K562 (cell line): ENCODE results near the gene PRCP. TPM values are rescaled to one million over a fixed set of nuclear protein-coding genes. Genes with fewer than 3 reads are reported as not detected.

Source experiments
- ATAC-seq: fragments of 200-7000 bp; cut with Tn5 transposase; 3 replicates; pipeline ENCODE4 v1.9.1; 2020; ENCODE audit warnings: moderate library complexity
- BruUV-seq: library from RNA; stranded (reverse); fragments of 400-500 nt; replicated peaks from 2 replicates; lab custom pipeline; 2021; lab: Mats Ljungman, UMichigan
- CTCF ChIA-PET: fragments of 300-600 bp; formaldehyde crosslinking; extraction: SDS; loops from one replicate; lab custom pipeline; 2021; ENCODE audit warnings: low intra/inter-chr PET ratio; lab: Yijun Ruan, JAX
- POLR2A ChIA-PET: fragments of 300-600, 350-650 bp; sonication (Branson Sonifier 250); formaldehyde crosslinking; extraction: SDS; loops from one replicate; lab custom pipeline; 2021; ENCODE audit warnings: antibody characterized with exemption, inconsistent platforms; lab: Yijun Ruan, JAX
- DNase-seq, 4 experiments: peaks; one replicate each; pipeline versions ENCODE4 v3.0.0 to v3.0.0-alpha.2; 2011 to 2018; ENCODE audit warnings: low spot score in 3 of 4, mixed read lengths in 3 of 4; ENCODE audit errors: extremely low read depth in 1 of 4
- FAIRE-seq: peaks from 2 replicates; lab custom pipeline; 2011; peaks lifted over from hg19 to GRCh38; lab: Jason Lieb, UNC
- H2AFZ ChIP-seq: 2 replicates; pipeline ENCODE4 v1.6.0; 2011; ENCODE audit warnings: low read depth, low read length, control low read depth, inconsistent platforms
- H3K27ac ChIP-seq: fragments of 200-600 bp; 3 replicates; pipeline ENCODE4 v1.8.0; 2011; ENCODE audit warnings: low read depth, mild to moderate bottlenecking, control low read depth, inconsistent platforms, low read length, moderate library complexity, mixed read lengths; ENCODE audit errors: extremely low read depth
- H3K27me3 ChIP-seq, 2 experiments: fragments of 300-600 bp in 1 of 2; 2 replicates in 1 of 2; 3 replicates in 1 of 2; pipeline versions ENCODE4 v1.6.0 to v1.8.0; 2011; ENCODE audit warnings: inconsistent platforms in 2 of 2, low read length in 2 of 2, mild to moderate bottlenecking in 1 of 2, mixed read lengths in 1 of 2, moderate library complexity in 1 of 2; ENCODE audit not compliant: control insufficient read depth in 2 of 2, insufficient read depth in 2 of 2
- H3K36me3 ChIP-seq: fragments of 300-600 bp; 3 replicates; pipeline ENCODE4 v1.8.0; 2011; ENCODE audit warnings: mild to moderate bottlenecking, low read length, inconsistent platforms; ENCODE audit not compliant: control insufficient read depth, insufficient read depth
- H3K4me1 ChIP-seq, 2 experiments: fragments of 200-600 bp in 1 of 2; replicated peaks in 1 of 2; 2 replicates in 1 of 2; 3 replicates in 1 of 2; pipeline versions ENCODE4 v1.5.1 to v1.8.0; 2011; ENCODE audit warnings: inconsistent platforms in 2 of 2, low read length in 2 of 2, mild to moderate bottlenecking in 1 of 2, mixed read lengths in 1 of 2, moderate library complexity in 1 of 2; ENCODE audit not compliant: control insufficient read depth in 2 of 2, insufficient read depth in 2 of 2
- H3K4me2 ChIP-seq: 2 replicates; pipeline ENCODE4 v1.6.1; 2011; ENCODE audit warnings: low read length, control low read depth, inconsistent platforms, mixed read lengths; ENCODE audit not compliant: insufficient read depth
- H3K4me3 ChIP-seq: fragments of 200-600 bp; sonication (generic), shearing (Covaris generic); 2 replicates; pipeline ENCODE4 v1.5.1; 2016; ENCODE audit warnings: control low read depth, inconsistent platforms
- H3K79me2 ChIP-seq: fragments of 200-600 bp; 3 replicates; pipeline ENCODE4 v1.8.0; 2011; ENCODE audit warnings: low read length, inconsistent platforms; ENCODE audit not compliant: control insufficient read depth, insufficient read depth
- H3K9ac ChIP-seq, 2 experiments: 2 replicates each; pipeline versions ENCODE4 v1.6.0 to v1.6.1; 2011; ENCODE audit warnings: low read depth in 2 of 2, low read length in 2 of 2, control low read depth in 1 of 2, inconsistent platforms in 1 of 2, mild to moderate bottlenecking in 1 of 2, mixed read lengths in 1 of 2; ENCODE audit not compliant: insufficient read depth in 1 of 2
- H3K9me1 ChIP-seq: one replicate; pipeline ENCODE4 v1.6.0; 2011; ENCODE audit warnings: inconsistent platforms, mild to moderate bottlenecking, low read length, moderate library complexity; ENCODE audit not compliant: control insufficient read depth, insufficient read depth
- H3K9me3 ChIP-seq: replicated peaks from 2 replicates; pipeline ENCODE4 v1.5.1; 2011; ENCODE audit warnings: low read depth, low read length, inconsistent platforms; ENCODE audit not compliant: control insufficient read depth, insufficient read depth
- H4K20me1 ChIP-seq: replicated peaks from 2 replicates; pipeline ENCODE4 v1.6.1; 2011; ENCODE audit warnings: low read length, inconsistent platforms, mixed read lengths; ENCODE audit not compliant: control insufficient read depth, insufficient read depth
- ARID3A ChIP-seq: IDR thresholded peaks from 2 replicates; pipeline ENCODE4 v1.6.1; 2012; ENCODE audit warnings: low read depth, low read length, improper control_type of control experiment, borderline replicate concordance
- BDP1 ChIP-seq: IDR thresholded peaks from 3 replicates; pipeline ENCODE4 v1.6.1; 2011; ENCODE audit not compliant: insufficient read length, insufficient read depth
- CBFA2T2 ChIP-seq: fragments of 450-650 bp; conservative IDR thresholded peaks from 2 replicates; pipeline ENCODE4 v1.6.1; 2017; ENCODE audit warnings: mild to moderate bottlenecking
- CTBP1 ChIP-seq: fragments of 450-650 bp; IDR thresholded peaks from 2 replicates; pipeline ENCODE4 v1.6.1; 2016; ENCODE audit warnings: borderline replicate concordance
- FOSL1 ChIP-seq: fragments of 200-800 bp; sonication (Bioruptor generic); conservative IDR thresholded peaks from 2 replicates; pipeline ENCODE4 v1.6.1; 2016; ENCODE audit warnings: missing genetic modification characterization, missing compliant biosample characterization
- FOXA3 ChIP-seq, 2 experiments: fragments of 450-650 bp in 1 of 2; sonication (generic) in 1 of 2; formaldehyde crosslinking; IDR thresholded peaks in 1 of 2; conservative IDR thresholded peaks in 1 of 2; 2 replicates each; pipeline versions ENCODE4 v1.4.0 to v1.8.0; 2020 to 2022; ENCODE audit warnings: mild to moderate bottlenecking in 2 of 2, missing genetic modification reagents in 1 of 2
- FOXK2 ChIP-seq, 2 experiments: fragments of 450-650 bp; IDR thresholded peaks in 1 of 2; conservative IDR thresholded peaks in 1 of 2; 2 replicates each; pipeline ENCODE4 v1.6.1; 2016; ENCODE audit warnings: low read depth in 2 of 2, mild to moderate bottlenecking in 1 of 2
- FOXM1 ChIP-seq, 2 experiments: fragments of 450-650 bp in 1 of 2; sonication (generic) in 1 of 2; formaldehyde crosslinking in 1 of 2; IDR thresholded peaks; 2 replicates each; pipeline versions ENCODE4 v1.6.1 to v1.9.0; 2017 to 2022; ENCODE audit warnings: low read depth in 2 of 2, mild to moderate bottlenecking in 2 of 2, missing genetic modification reagents in 1 of 2, moderate library complexity in 1 of 2
- GATA2 ChIP-seq: sonication (generic); formaldehyde crosslinking; IDR thresholded peaks from 2 replicates; pipeline ENCODE4 v1.4.0; 2020; ENCODE audit warnings: mild to moderate bottlenecking, missing genetic modification reagents
- HMGN3 ChIP-seq: IDR thresholded peaks from 2 replicates; pipeline ENCODE4 v1.6.1; 2011; ENCODE audit warnings: borderline replicate concordance, low read depth, mild to moderate bottlenecking, mixed read lengths, low read length; ENCODE audit not compliant: insufficient read length; ENCODE audit errors: extremely low read depth
- MTA2 ChIP-seq: fragments of 450-650 bp; IDR thresholded peaks from 2 replicates; pipeline ENCODE4 v1.6.1; 2016; ENCODE audit warnings: low read depth
- MYC ChIP-seq, 2 experiments: fragments of 250-450 bp in 1 of 2; sonication (Bioruptor Pico) in 1 of 2; IDR thresholded peaks; 2 replicates each; pipeline versions ENCODE4 v1.5.1 to v1.6.1; 2012 to 2021; ENCODE audit warnings: low read depth in 2 of 2, borderline replicate concordance in 1 of 2, improper control_type of control experiment in 1 of 2, low read length in 1 of 2, mild to moderate bottlenecking in 1 of 2, moderate library complexity in 1 of 2
- NCOA1 ChIP-seq: fragments of 450-650 bp; IDR thresholded peaks from 2 replicates; pipeline ENCODE4 v1.6.1; 2016; ENCODE audit warnings: low read depth
- RCOR1 ChIP-seq, 2 experiments: IDR thresholded peaks; 2 replicates each; pipeline ENCODE4 v1.6.1; 2012; ENCODE audit warnings: low read depth in 2 of 2, low read length in 2 of 2, borderline replicate concordance in 1 of 2, improper control_type of control experiment in 1 of 2
- SMAD4 ChIP-seq: fragments of 250-450 bp; sonication (Bioruptor Pico); conservative IDR thresholded peaks from 2 replicates; pipeline ENCODE4 v1.8.0; 2021; ENCODE audit warnings: inconsistent platforms, mild to moderate bottlenecking, moderate library complexity
- TCF3 ChIP-seq: sonication (generic); formaldehyde crosslinking; IDR thresholded peaks from 2 replicates; pipeline ENCODE4 v1.4.0; 2020; ENCODE audit warnings: mild to moderate bottlenecking, missing genetic modification reagents
- TRIM24 ChIP-seq, 2 experiments: fragments of 450-650 bp; IDR thresholded peaks; 2 replicates each; pipeline ENCODE4 v1.6.1; 2016
- ZNF143 ChIP-seq: sonication (generic); formaldehyde crosslinking; IDR thresholded peaks from 2 replicates; pipeline ENCODE4 v1.9.0; 2022; ENCODE audit warnings: mild to moderate bottlenecking, missing genetic modification reagents
- ZNF384 ChIP-seq: IDR thresholded peaks from 2 replicates; pipeline ENCODE4 v1.6.1; 2012; ENCODE audit warnings: low read depth, low read length, improper control_type of control experiment
- WGBS: fragments of 100-300 bp; shearing (Covaris generic); methylation state at CpG from one replicate; pipeline ENCODE4 v1.1.6; 2016; ENCODE audit warnings: low coverage, mixed read lengths; ENCODE audit not compliant: insufficient coverage; ENCODE audit errors: missing lambda C conversion rate; 5-methylcytosine and 5-hydroxymethylcytosine counted together
- in situ Hi-C: fragments of 300-500 bp; cut with MboI; formaldehyde crosslinking; loops from 4 replicates; pipeline ENCODE4 v1.15.0; 2018; ENCODE audit warnings: inconsistent platforms, mixed read lengths
- intact Hi-C: fragments of 100-400 bp; cut with micrococcal nuclease; formaldehyde crosslinking; loops from 2 replicates; pipeline ENCODE4 v1.14.2; 2022
- polyA plus RNA-seq, 8 experiments: library from polyadenylated mRNA; depleted of rRNA in 4 of 8; stranded (reverse) in 5 of 8; unstranded in 3 of 8; fragments of >200 nt; fragmentation: Nextera tagmentation in 2 of 8; fragmentation: Illumina TruSeq in 1 of 8; extraction: Ambion mirVana in 2 of 8; extraction: Trizol in 1 of 8; gene quantifications; 2 replicates each; pipeline versions ENCODE4 v1.2.1 to v1.2.3, GENCODE V29; 2011 to 2014; ENCODE audit warnings: inconsistent platforms in 1 of 8, missing spikeins in 1 of 8
- total RNA-seq, 7 experiments: library from RNA; depleted of rRNA in 6 of 7; stranded (reverse); fragments of >200 nt in 6 of 7; fragmentation: Illumina TruSeq in 2 of 7; extraction: Trizol in 2 of 7; gene quantifications; 2 replicates each; pipeline versions ENCODE4 v1.2.1 to v1.2.3, GENCODE V29; 2011 to 2021; ENCODE audit warnings: low replicate concordance in 1 of 7

PRCP gene
- total and polyA plus RNA-seq, 9 of the 15 experiments (the other 6 are each of a cell fraction or from before 2014, with no cell fraction given): 9.5 to 43.1 (median 23.2) TPM

- ChIA-PET POLR2A (no interaction called here), CTCF (no interaction called here)
- H3K9me1 ChIP-seq: no peaks in the 10 kb centered on the region
- intact Hi-C loops (loop anchor here (5.0 kb wide), 1 partner anchor 71 kb away; no protein-coding TSS in a partner anchor), in situ Hi-C loops (no loop called here)
- no peaks in the 10 kb centered on the region for H3K36me3 ChIP-seq
- ATAC-seq: peak; percentile 56
- H4K20me1 ChIP-seq: no peaks in the 10 kb centered on the region
- peak overlapping the region; percentile 68; the same call in 1 of the 2 replicates for H2AFZ ChIP-seq
- peak overlapping the region; percentile 36 for H3K27ac ChIP-seq
- H3K4me3 ChIP-seq: no peak overlapping the region
- H3K9me3 ChIP-seq: no peaks in the 10 kb centered on the region
- DNase-seq: peak; percentile 26 to 77 (median 46)
- peak overlapping the region; percentile 62 for H3K4me2 ChIP-seq
- no TSS peak for BruUV-seq
- 0% methylated on average over 5 of the region's 5 CpGs for WGBS
- no peaks in the 10 kb centered on the region for H3K27me3 ChIP-seq
- peak; percentile 61 for FAIRE-seq
- H3K79me2 ChIP-seq: no peaks in the 10 kb centered on the region
- peaks cover 26 to 43% of the 10 kb centered on the region in 2 experiments for H3K4me1 ChIP-seq
- peak overlapping the region in 1 of 2 experiments; percentile 66; a peak in 1 of 4 replicates for H3K9ac ChIP-seq
- TF ChIP-seq FOXK2 (conservative IDR thresholded peaks at IDR 0.05 in 1 of 2, IDR thresholded peaks at IDR 0.05 in 1 of 2; ENCODE audit: low read depth in 2 of 2) (peak; percentile 27 to 74; a peak in 1 of 4 replicates), FOXM1 (IDR thresholded peaks at IDR 0.05; ENCODE audit: low read depth) (peak; percentile 60; the same call in 1 of the 2 replicates), FOXM1 (CRISPR knock-in tag; IDR thresholded peaks at IDR 0.05; ENCODE audit: low read depth) (no peak), ZNF384 (0 out of 2 replicates have a peak, but pooled peaks have one; percentile 9), ZNF143 (CRISPR knock-in tag) (no peak), FOSL1 (tag) (0 out of 2 replicates have a peak, but pooled peaks have one; percentile 19), CBFA2T2 (peak; percentile 72), GATA2 (CRISPR knock-in tag) (peak; percentile 33; the same call in 1 of the 2 replicates), FOXA3 (CRISPR knock-in tag; conservative IDR thresholded peaks at IDR 0.05 in 1 of 2, IDR thresholded peaks at IDR 0.05 in 1 of 2) (peak in 1 of 2 experiments; percentile 83; a peak in 2 of 4 replicates), BDP1 (no peak), SMAD4 (CRISPR knock-in tag) (0 out of 2 replicates have a peak, but pooled peaks have one; percentile 49), ARID3A (0 out of 2 replicates have a peak, but pooled peaks have one; percentile 46), MYC (IDR thresholded peaks at IDR 0.05; ENCODE audit: low read depth, low read length) (no peak), MYC (CRISPR knock-in tag; IDR thresholded peaks at IDR 0.05; ENCODE audit: borderline replicate concordance, low read depth) (no peak), NCOA1 (0 out of 2 replicates have a peak, but pooled peaks have one; percentile 10), CTBP1 (peak; percentile 75; the same call in 1 of the 2 replicates), RCOR1 (IDR thresholded peaks at IDR 0.05; ENCODE audit: borderline replicate concordance in 1 of 2, low read depth in 2 of 2, low read length in 2 of 2) (peak in 1 of 2 experiments; percentile 87; a peak in 2 of 4 replicates), HMGN3 (peak; percentile 80), MTA2 (peak; percentile 46; the same call in 1 of the 2 replicates), TRIM24 (IDR thresholded peaks at IDR 0.05) (peak in 1 of 2 experiments; percentile 12; a peak in 1 of 4 replicates), TCF3 (peak; percentile 69)
Observed at GRCh38 chr11:82790723-82791484, 109.3 kb downstream of the PRCP start.
